Measurements from ENCODE around the gene MAVS.

- TF ChIP-seq CTCF (IDR thresholded peaks at IDR 0.05) (no peak), POLR2AphosphoS5 (IDR thresholded peaks at IDR 0.05) (no peak)
These were observed 78.6 kb downstream of the MAVS start for GRCh38 chr20:3925113-3925695.

Data from transverse colon (tissue), 4 donors.